HT-29 (cell line): Measurements from ENCODE around the gene PPP2R3A. TPM values are rescaled to one million over a fixed set of nuclear protein-coding genes. Genes with fewer than 3 reads are reported as not detected.

Experiments used
- DNase-seq: peaks from one replicate; pipeline ENCODE4 v3.0.0-alpha.2; 2015; ENCODE audit warnings: low spot score
- small RNA-seq: library from RNA; depleted of rRNA; stranded (forward); fragments of <200 nt; gene quantifications from one replicate; pipeline ENCODE3, GENCODE V24; 2014
- total RNA-seq: library from RNA; depleted of rRNA; stranded (reverse); fragments of >200 nt; shearing (Covaris generic); gene quantifications from 2 replicates; pipeline ENCODE4 v1.2.3, GENCODE V29; 2014; rRNA removed

PPP2R3A gene
- total RNA-seq, 1 experiment from 2014 or later: 2.1 TPM

- peak; percentile 55 for DNase-seq
Measured at GRCh38 chr3:136195258-136196063, 229.9 kb downstream of the PPP2R3A start.

- no peak for DNase-seq
Measured at GRCh38 chr3:136196064-136196400, 230.5 kb downstream of the PPP2R3A start, which contains the start of gene MSL2. Gene MSL2, minus strand, starts transcription at chr3:136196335. Its CDS starts 1,222 bp downstream, at chr3:136195113.

GRCh38 chr3:136196401-136197158 lies 231.1 kb downstream of the PPP2R3A start:
- DNase-seq: peak; percentile 99

GRCh38 chr3:136197159-136197793 lies 231.7 kb downstream of the PPP2R3A start:
- peak; percentile 59 for DNase-seq

Small RNAs within 50 kb of the gene (small RNA-seq; reads per million reads assigned to genes)
- gene AC092989.1: not detected

Other genes starting within 250 kb of the PPP2R3A start
- gene MSL2, start 230.6 kb downstream of the PPP2R3A start, total RNA-seq: 7.7 and 8.2 TPM in 2 replicates